GM21717 (cell line): Measurements from ENCODE around the gene HSPA12A.

Experiments
- ATAC-seq: cut with Tn5 transposase; IDR thresholded peaks from one replicate; pipeline ENCODE4 v1.9.1; 2021; ENCODE audit warnings: mild to moderate bottlenecking, moderate library complexity; ENCODE audit not compliant: unreplicated experiment

The HSPA12A gene

DNA sequence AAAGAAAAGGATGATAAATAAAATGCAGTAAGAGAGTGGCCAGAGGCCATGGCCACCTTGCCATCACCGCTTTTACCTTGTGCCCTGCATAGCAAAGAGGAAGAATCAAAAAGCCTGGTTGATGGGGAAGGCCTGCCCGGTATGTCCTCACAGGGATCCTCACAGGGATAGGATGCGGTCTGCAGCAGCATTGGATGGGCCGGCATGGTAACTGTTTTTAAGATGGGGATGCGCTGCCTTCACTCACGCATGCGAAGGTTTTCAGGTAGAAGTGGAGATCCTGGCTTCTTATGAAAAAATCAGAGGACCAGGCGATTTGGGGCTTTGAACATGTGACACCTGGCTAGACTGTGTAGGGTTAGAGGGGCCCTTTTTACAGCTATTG lies 109.2 kb downstream of the HSPA12A start:
- no peak for ATAC-seq

DNA sequence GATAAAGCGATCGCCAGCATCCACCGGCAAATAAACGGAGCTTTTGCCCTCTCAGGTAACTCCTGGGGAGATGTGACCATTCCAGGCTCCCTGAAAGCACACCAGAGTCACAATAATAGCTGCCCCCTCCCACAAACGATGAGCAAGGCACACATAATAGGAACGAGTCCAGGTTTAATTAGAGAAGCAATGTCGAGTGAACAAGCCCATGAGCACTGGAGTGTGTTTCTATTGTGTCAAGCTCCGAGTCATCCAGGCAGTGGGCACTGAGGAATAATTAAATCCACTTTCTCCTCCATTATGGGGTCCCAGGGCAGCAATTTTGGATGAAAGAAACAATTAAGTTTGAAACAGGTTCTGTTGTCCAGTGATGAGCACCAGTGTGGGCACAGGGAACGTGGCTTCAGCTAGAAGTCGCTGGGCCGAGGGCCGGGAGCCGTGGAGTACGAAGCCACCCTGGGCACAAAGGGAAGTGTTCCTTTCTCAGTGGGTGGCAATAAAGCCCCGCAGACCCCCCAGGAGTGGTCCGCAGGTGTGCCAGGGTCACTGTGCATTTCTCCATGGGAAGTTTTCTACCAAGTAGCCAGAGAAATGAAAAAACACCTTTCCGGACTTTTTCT lies 109.7 kb downstream of the HSPA12A start:
- ATAC-seq = no peak

DNA sequence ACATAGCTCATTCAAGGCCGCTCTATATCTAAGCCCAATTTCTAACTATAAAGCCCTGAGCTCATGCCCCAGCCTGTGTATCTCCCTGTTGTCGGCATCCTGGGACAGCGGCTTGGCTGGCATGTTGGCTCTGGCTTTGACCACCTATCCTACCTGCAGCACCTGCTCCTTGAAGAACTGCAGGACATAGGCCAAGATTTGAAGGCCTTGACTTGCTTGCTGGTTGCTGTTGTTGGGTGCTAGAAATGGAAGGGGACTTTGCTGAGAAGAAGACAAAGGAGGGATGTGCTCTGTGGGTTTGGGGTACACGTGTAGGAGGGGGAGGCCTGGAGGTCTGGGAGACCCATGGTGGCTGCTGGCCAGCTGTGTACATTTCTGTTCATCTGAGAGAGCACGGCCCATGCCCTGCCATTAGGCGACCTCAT lies 110.5 kb downstream of the HSPA12A start:
- ATAC-seq = no peak

DNA sequence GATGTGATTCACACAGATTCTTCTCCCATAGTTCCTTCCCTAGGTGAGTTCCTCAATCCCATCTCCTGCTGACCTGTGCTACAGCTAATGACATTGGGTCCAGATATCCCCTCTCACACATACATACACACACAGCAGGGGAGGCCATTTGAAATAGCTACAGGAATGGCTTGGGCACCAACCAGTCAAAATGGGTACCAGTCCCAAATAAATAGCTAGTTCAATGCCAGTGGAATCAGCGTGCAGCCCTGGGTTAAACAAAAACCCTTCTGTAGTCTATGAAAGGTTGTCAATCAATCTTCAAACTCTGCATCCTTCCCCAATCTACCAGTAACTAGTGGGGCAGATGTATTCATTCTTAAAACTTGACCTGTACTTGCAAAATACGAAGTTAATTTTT lies 112.3 kb downstream of the HSPA12A start:
- ATAC-seq = no peak

DNA sequence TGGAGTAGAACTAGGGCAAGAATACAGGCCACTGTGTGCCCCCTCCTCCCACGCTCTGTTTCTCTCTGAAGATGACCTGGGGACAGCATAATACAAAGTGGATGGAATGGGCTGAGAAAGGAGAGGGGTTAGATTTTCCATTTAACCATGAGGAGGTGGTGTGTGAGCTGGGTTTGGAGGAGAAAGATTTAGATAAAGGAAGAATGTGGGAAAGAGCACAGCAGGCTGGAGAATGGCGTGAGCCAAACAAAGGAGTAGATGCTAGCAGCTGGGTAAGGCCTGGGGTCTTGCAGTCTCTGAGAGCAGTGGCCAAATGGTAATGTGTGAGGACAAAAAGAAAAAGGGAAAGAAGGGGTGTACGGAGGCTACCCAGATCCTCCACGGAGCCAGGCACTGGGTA lies 113.0 kb downstream of the HSPA12A start:
- no peak for ATAC-seq

DNA sequence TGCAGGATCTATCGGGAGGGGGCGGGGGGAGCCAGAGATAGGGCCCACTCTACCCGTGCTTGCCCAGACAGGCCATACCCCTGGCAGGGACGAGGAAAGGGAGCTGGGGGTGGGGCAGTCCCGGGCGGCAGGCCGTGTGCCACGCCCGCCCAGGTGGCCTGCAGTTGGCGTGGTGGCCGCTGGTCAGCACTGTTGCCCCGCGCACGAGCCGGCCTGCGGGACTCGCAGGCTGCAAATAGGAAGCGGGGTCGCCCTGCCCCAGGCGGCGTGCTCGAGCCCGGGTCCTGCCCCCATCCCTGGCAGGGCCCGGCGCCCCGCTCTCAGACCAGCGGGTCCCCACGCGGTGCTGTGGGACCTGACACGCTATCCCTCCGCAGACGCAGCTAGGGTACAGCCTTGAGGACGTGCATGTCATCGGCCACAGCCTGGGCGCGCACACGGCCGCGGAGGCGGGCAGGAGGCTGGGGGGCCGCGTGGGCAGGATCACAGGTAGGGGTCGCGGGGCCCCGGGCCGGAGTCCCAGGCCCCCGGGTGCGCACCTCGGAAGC lies 114.9 kb downstream of the HSPA12A start:
- no peak for ATAC-seq

DNA sequence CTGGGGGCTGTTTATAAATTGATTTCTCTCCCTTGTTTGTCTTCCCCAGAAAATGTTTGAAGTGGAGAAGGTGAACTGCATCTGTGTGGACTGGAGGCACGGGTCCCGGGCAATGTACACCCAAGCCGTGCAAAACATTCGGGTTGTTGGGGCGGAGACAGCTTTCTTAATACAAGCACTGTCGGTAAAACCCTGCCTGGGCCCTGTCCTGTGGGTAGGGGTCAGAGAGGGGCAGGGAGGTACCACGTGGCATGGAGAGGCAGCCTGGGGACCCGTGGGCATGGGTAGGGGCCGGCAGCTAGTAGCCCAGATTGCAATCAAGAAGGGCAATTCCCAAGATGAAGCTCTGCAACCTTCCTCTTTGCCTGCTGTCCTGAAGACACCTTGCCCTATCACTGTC lies 115.6 kb downstream of the HSPA12A start:
- ATAC-seq = no peak

DNA sequence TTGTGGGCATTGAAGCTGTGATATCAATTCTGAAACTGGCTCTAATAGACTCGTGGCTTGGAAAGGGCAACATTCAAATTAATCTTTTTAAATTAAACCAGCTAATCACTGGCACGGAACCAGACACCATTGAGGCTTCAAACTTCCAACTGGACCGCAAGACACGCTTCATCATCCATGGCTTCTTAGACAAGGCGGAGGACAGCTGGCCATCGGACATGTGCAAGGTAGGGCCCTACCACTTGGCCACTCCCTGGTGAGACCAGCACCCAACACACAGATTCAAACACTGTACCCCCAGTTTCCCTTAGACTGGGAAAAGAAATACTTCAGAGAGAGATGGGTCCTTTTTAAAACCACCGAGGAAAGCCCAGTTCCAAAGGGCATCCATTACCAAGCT lies 116.5 kb downstream of the HSPA12A start:
- ATAC-seq = no peak

DNA sequence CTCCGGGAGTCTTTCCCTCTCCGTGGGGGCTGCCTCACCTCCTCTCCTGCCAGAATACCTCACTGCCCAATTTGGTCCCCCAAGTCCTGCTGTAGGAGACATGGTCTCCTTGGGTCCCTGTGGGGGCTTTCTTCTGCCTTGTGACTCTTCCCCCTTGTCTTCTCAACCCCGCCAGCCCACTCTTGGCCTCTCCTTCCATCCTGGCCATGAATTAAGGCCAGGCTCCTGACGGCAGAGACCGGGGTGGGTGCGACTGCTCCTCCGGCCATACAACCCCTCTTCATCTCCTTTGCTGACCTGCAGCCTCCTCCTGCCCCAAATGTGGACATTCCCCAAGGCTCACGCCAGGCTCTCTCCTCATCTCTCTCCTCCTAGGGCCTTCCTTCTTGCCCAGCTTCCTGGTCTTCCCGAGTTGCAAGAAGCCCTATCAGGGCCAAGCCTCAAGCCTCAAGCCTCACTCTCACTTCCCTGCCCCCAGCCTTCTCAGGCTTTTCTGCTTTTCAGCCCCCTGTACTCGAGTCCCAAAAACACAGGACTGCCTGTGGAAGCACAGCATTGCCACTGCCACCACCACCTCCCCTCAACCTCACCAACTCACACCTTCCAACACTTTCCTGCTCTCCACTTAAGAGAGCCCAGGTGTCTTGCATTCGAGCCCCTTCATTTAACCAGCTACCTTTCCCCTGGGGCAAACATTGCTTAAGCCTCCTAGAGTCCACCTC lies 120.3 kb downstream of the HSPA12A start:
- ATAC-seq = no peak

DNA sequence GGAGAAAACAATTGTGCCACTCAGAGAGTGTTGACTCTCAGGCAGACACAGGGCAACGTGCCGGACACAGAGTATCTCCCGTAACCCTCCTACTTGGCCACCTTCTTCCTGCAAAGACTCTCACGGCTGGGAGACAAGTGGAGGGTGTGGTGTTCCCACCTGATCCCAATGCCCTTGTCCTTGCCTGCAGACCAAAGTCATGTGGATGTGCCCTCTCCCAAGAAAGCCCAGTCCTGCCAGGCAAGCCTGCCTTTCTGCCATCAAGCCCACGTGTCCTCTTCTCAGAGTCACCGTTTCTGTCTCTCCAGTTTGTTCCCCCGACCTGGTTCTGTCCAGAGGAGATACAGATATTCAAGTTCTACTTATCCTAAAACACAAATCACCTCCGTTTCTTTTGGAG lies 120.9 kb downstream of the HSPA12A start:
- ATAC-seq = no peak
